Measurements from ENCODE around the gene DMGDH. TPM values are rescaled to one million over a fixed set of nuclear protein-coding genes. Genes with fewer than 3 reads are reported as not detected.

DMGDH gene
- total and polyA plus RNA-seq, 7 experiments from 2014 or later, result 0.35 to 2.1 (median 0.68) TPM; not detected in 2

DNA sequence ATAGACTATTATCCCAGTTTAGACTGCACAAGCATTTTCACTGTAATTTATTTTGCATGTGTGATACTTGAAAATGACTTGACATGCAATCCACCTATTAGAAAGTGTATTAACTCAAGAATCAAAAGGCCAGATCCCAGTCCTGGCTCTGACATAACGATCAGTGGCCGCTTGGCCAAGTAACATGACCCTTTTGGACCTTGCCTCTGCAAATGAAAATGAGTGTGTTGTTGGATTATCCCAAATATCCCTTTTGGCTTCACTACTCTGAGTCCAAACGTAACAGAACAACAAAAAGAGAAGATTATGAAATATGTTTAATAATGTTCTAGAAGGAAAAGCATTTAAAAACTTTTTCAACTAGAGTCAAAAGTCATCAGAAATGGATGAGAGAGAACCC, 19.0 kb downstream of the DMGDH start:
- no peak overlapping the region for H3K27ac ChIP-seq (ENCODE audit: low read depth, low read length)
- POLR2A ChIA-PET, result no interaction called here
- CTCF ChIA-PET, result no interaction called here

DNA sequence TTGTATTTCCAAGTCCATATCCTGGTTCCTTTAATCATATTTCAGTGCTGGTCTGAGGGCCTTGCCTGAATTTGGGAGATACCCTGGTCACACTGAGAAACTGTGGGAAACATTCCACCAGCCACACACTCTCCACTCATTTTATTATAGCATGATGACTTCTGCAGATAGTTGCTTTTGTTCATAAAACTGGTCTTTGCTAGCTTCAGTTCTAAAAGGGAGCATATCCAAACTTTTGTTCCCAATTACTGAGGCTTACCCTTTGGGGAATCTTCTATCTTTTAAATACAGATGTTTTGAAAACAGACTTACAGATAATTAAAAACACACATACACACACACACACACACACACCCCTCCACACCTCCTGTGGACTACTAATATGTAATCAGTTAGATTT, 21.0 kb downstream of the DMGDH start:
- intact Hi-C loops (cut with micrococcal nuclease), result no loop called here
- Histone ChIP-seq H3K4me1 (ENCODE audit: control insufficient read depth in 2 of 2, insufficient read depth in 2 of 2, low read length in 2 of 2) (no peaks in the 10 kb centered on the region), H3K27me3 (ENCODE audit: control insufficient read depth in 2 of 2, insufficient read depth in 2 of 2, low read length in 2 of 2) (no peaks in the 10 kb centered on the region), H3K36me3 (ENCODE audit: control insufficient read depth in 2 of 3, insufficient read depth in 3 of 3, low read length in 3 of 3) (no peaks in the 10 kb centered on the region), H3K27ac (ENCODE audit: low read depth, low read length) (no peak overlapping the region), H3K9me3 (ENCODE audit: control insufficient read depth in 2 of 3, low read length in 3 of 3) (no peaks in the 10 kb centered on the region), H3K4me3 (ENCODE audit: low read length) (no peak overlapping the region)
- H3K27me3 Mint-ChIP-seq, result peaks cover 0 to 15% (median 10%) of the 10 kb centered on the region in 5 donors
- DNase-seq (no peak), ATAC-seq (no peak)
- POLR2A ChIA-PET, result no interaction called here
- peaks cover 0 to 10% (median 0%) of the 10 kb centered on the region in 11 donors for H3K9me3 Mint-ChIP-seq
- no peak overlapping the region for H3K27ac Mint-ChIP-seq
- H3K36me3 Mint-ChIP-seq, result no peaks in the 10 kb centered on the region
- CTCF ChIA-PET, result no interaction called here
- no peak overlapping the region for H3K4me3 Mint-ChIP-seq
- H3K4me1 Mint-ChIP-seq, result no peaks in the 10 kb centered on the region

More for the DNA sequence above, 19.0 kb downstream of the DMGDH start:
- Histone ChIP-seq H3K4me1 (ENCODE audit: control insufficient read depth in 2 of 2, insufficient read depth in 2 of 2, low read length in 2 of 2) (no peaks in the 10 kb centered on the region), H3K36me3 (ENCODE audit: control insufficient read depth in 2 of 3, insufficient read depth in 3 of 3, low read length in 3 of 3) (no peaks in the 10 kb centered on the region), H3K27me3 (ENCODE audit: control insufficient read depth in 2 of 2, insufficient read depth in 2 of 2, low read length in 2 of 2) (no peaks in the 10 kb centered on the region), H3K9me3 (ENCODE audit: control insufficient read depth in 2 of 3, low read length in 3 of 3) (no peaks in the 10 kb centered on the region), H3K4me3 (ENCODE audit: low read length) (no peak overlapping the region)
- Mint-ChIP-seq H3K27ac (no peak overlapping the region), H3K9me3 (peaks cover 0 to 10% (median 0%) of the 10 kb centered on the region in 11 donors), H3K4me1 (no peaks in the 10 kb centered on the region), H3K4me3 (no peak overlapping the region), H3K36me3 (no peaks in the 10 kb centered on the region), H3K27me3 (peaks cover 0 to 19% (median 10%) of the 10 kb centered on the region in 5 donors)
- ATAC-seq (no peak), DNase-seq (no peak)
- intact Hi-C loops (cut with micrococcal nuclease), result no loop called here

DNA sequence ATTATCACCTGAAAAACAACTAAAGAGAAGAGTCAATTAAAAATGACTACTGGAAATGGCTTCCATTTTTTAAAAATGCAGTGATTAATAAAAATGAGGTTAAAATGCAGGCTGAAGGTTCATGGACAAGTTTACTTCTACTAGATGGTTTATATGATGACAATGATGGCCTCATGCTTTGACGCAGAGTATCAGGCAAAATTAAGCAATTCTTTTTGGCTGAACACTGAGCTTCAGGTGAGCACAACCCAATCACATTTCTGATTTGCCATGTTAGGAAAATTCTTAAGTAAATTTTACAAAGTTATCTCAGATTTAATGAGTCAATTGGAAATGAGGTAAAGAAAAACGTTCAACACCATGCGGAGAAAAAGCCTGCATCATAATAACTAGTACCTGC, 22.3 kb downstream of the DMGDH start:
- H3K4me3 Mint-ChIP-seq, result no peak overlapping the region
- Histone ChIP-seq H3K9me3 (ENCODE audit: control insufficient read depth in 2 of 3, low read length in 3 of 3) (no peaks in the 10 kb centered on the region), H3K27ac (ENCODE audit: low read depth, low read length) (no peak overlapping the region), H3K36me3 (ENCODE audit: control insufficient read depth in 2 of 3, insufficient read depth in 3 of 3, low read length in 3 of 3) (no peaks in the 10 kb centered on the region), H3K4me3 (ENCODE audit: low read length) (no peak overlapping the region), H3K4me1 (ENCODE audit: control insufficient read depth in 2 of 2, insufficient read depth in 2 of 2, low read length in 2 of 2) (no peaks in the 10 kb centered on the region), H3K27me3 (ENCODE audit: control insufficient read depth in 2 of 2, insufficient read depth in 2 of 2, low read length in 2 of 2) (no peaks in the 10 kb centered on the region)
- no peak overlapping the region for H3K27ac Mint-ChIP-seq
- H3K27me3 Mint-ChIP-seq, result peaks cover 0 to 14% (median 10%) of the 10 kb centered on the region in 5 donors
- ATAC-seq (no peak), DNase-seq (no peak)
- no peaks in the 10 kb centered on the region for H3K36me3 Mint-ChIP-seq
- H3K9me3 Mint-ChIP-seq, result peaks cover 0 to 5% (median 0%) of the 10 kb centered on the region in 11 donors
- POLR2A ChIA-PET, result no interaction called here
- intact Hi-C loops (cut with micrococcal nuclease), result no loop called here
- CTCF ChIA-PET, result no interaction called here
- H3K4me1 Mint-ChIP-seq, result no peaks in the 10 kb centered on the region

DNA sequence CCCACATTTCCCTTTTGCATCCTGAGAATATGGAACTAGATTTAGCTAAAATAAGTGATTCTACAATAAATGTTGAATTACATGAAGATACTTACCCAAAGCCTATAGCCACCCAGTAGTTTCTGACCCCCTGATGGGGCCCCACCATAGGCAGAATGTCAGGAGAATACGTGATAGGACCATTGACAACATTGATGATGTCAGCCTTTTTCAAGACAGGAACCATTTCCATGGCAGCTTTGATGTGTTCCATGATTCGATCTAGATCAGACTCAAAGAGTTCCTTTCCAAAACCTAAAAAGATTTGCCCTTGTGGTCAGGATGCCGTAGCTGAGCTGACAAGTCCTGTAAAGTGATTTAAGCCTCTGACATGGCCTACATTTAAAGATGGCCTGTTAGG, 27.3 kb downstream of the DMGDH start:
- H3K4me3 Mint-ChIP-seq, result no peak overlapping the region
- CTCF ChIA-PET, result no interaction called here
- no peaks in the 10 kb centered on the region for H3K4me1 Mint-ChIP-seq
- H3K9me3 ChIP-seq (ENCODE audit: control insufficient read depth in 2 of 3, low read length in 3 of 3), result no peaks in the 10 kb centered on the region
- no peak overlapping the region for H3K27ac Mint-ChIP-seq
- H3K27me3 ChIP-seq (ENCODE audit: control insufficient read depth in 2 of 2, insufficient read depth in 2 of 2, low read length in 2 of 2), result no peaks in the 10 kb centered on the region
- no peaks in the 10 kb centered on the region for H3K4me1 ChIP-seq (ENCODE audit: control insufficient read depth in 2 of 2, insufficient read depth in 2 of 2, low read length in 2 of 2)
- H3K36me3 Mint-ChIP-seq, result no peaks in the 10 kb centered on the region
- peaks cover 0 to 6% (median 0%) of the 10 kb centered on the region in 5 donors for H3K27me3 Mint-ChIP-seq
- no peak overlapping the region for H3K27ac ChIP-seq (ENCODE audit: low read depth, low read length)
- peaks cover 0 to 3% (median 0%) of the 10 kb centered on the region in 11 donors for H3K9me3 Mint-ChIP-seq
- DNase-seq (no peak), ATAC-seq (no peak)
- no peaks in the 10 kb centered on the region for H3K36me3 ChIP-seq (ENCODE audit: control insufficient read depth in 2 of 3, insufficient read depth in 3 of 3, low read length in 3 of 3)
- intact Hi-C loops (cut with micrococcal nuclease), result no loop called here
- H3K4me3 ChIP-seq (ENCODE audit: low read length), result no peak overlapping the region
- POLR2A ChIA-PET, result no interaction called here

DNA sequence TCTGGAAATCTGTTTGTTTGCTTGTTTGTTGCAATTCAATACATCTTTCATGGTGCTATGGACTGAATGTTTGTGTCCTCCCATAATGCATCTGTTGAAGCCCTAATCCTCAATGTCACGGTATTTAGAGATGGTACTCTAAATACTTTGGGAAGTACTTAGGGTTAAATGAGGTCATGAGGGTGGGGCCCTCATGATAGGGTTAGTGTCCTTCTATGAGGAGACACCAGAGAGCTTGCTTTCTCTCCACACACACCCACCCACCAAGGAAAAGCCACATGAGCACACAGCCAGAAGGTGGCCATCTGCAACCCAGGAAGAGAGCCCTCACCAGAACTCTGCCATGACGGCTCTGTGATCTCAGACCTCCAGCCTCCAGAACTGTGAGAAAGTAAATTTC, 32.7 kb downstream of the DMGDH start:
- Histone ChIP-seq H3K27me3 (ENCODE audit: control insufficient read depth in 2 of 2, insufficient read depth in 2 of 2, low read length in 2 of 2) (no peaks in the 10 kb centered on the region), H3K4me3 (ENCODE audit: low read length) (no peak overlapping the region), H3K9me3 (ENCODE audit: control insufficient read depth in 2 of 3, low read length in 3 of 3) (peaks cover 0 to 4% (median 0%) of the 10 kb centered on the region in 3 experiments), H3K36me3 (ENCODE audit: control insufficient read depth in 2 of 3, insufficient read depth in 3 of 3, low read length in 3 of 3) (no peaks in the 10 kb centered on the region), H3K4me1 (ENCODE audit: control insufficient read depth in 2 of 2, insufficient read depth in 2 of 2, low read length in 2 of 2) (no peaks in the 10 kb centered on the region), H3K27ac (ENCODE audit: low read depth, low read length) (no peak overlapping the region)
- POLR2A ChIA-PET, result no interaction called here
- ATAC-seq, result no peak
- CTCF ChIA-PET, result no interaction called here
- intact Hi-C loops (cut with micrococcal nuclease), result no loop called here
- no peaks in the 10 kb centered on the region for H3K4me1 Mint-ChIP-seq
- H3K27me3 Mint-ChIP-seq, result peaks cover 0 to 3% (median 0%) of the 10 kb centered on the region in 5 donors
- no peaks in the 10 kb centered on the region for H3K36me3 Mint-ChIP-seq
- H3K9me3 Mint-ChIP-seq, result peaks cover 0 to 7% (median 0%) of the 10 kb centered on the region in 11 donors
- H3K4me3 Mint-ChIP-seq, result no peak overlapping the region
- no peak overlapping the region for H3K27ac Mint-ChIP-seq
- no peak for DNase-seq

DNA sequence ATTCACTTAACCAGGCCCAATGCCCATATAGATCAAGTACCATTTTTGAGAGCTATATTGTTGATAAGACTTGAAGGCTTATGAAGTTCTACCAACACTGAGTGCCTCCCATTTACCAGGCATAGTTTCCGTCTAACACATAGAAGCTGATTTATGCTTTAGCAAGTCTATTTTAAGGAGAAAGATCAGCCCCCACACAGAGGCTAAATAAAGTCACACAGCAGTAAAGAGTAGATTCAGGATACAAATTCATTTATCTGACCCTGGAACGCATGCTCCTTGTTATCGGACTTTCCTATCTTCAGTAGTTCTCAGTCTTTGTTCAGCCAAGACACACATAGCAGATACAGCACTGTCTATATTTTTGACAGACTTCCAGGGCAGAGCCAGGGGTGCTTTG, 34.2 kb downstream of the DMGDH start:
- intact Hi-C loops (cut with micrococcal nuclease), result no loop called here
- H3K36me3 ChIP-seq (ENCODE audit: control insufficient read depth in 2 of 3, insufficient read depth in 3 of 3, low read length in 3 of 3), result no peaks in the 10 kb centered on the region
- DNase-seq (no peak), ATAC-seq (no peak)
- ChIA-PET POLR2A (no interaction called here), CTCF (no interaction called here)
- no peaks in the 10 kb centered on the region for H3K27me3 ChIP-seq (ENCODE audit: control insufficient read depth in 2 of 2, insufficient read depth in 2 of 2, low read length in 2 of 2)
- H3K27ac ChIP-seq (ENCODE audit: low read depth, low read length), result no peak overlapping the region
- Mint-ChIP-seq H3K27me3 (peaks cover 0 to 3% (median 0%) of the 10 kb centered on the region in 5 donors), H3K4me3 (no peak overlapping the region), H3K4me1 (no peaks in the 10 kb centered on the region), H3K36me3 (no peaks in the 10 kb centered on the region), H3K27ac (no peak overlapping the region), H3K9me3 (peaks cover 0 to 7% (median 0%) of the 10 kb centered on the region in 11 donors)
- H3K4me1 ChIP-seq (ENCODE audit: control insufficient read depth in 2 of 2, insufficient read depth in 2 of 2, low read length in 2 of 2), result no peaks in the 10 kb centered on the region
- peaks cover 0 to 4% (median 0%) of the 10 kb centered on the region in 3 experiments for H3K9me3 ChIP-seq (ENCODE audit: control insufficient read depth in 2 of 3, low read length in 3 of 3)
- H3K4me3 ChIP-seq (ENCODE audit: low read length), result no peak overlapping the region

DNA sequence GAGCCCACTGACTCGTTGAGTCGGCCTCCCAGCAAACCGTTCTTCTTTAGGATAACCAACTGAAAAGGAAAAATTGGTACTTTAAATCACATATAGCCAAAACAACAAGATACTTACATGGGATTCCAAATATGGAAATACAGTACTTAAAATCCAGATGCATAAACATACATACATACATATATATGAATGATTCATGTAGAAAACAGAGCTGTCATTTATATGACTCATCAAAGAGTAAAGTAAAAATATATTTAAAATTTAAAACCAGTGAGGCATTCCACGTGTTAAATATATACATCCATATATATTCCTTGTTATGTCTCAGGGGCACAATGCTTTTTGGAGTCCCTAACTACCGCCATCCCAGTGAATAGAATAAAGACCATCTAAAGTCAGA, 36.7 kb downstream of the DMGDH start:
- DNase-seq (no peak), ATAC-seq (no peak)
- H3K4me1 Mint-ChIP-seq, result no peaks in the 10 kb centered on the region
- H3K27ac ChIP-seq (ENCODE audit: low read depth, low read length), result no peak overlapping the region
- ChIA-PET POLR2A (no interaction called here), CTCF (no interaction called here)
- no peak overlapping the region for H3K27ac Mint-ChIP-seq
- peaks cover 0 to 4% (median 0%) of the 10 kb centered on the region in 3 experiments for H3K9me3 ChIP-seq (ENCODE audit: control insufficient read depth in 2 of 3, low read length in 3 of 3)
- no peaks in the 10 kb centered on the region for H3K36me3 ChIP-seq (ENCODE audit: control insufficient read depth in 2 of 3, insufficient read depth in 3 of 3, low read length in 3 of 3)
- no peaks in the 10 kb centered on the region for H3K4me1 ChIP-seq (ENCODE audit: control insufficient read depth in 2 of 2, insufficient read depth in 2 of 2, low read length in 2 of 2)
- H3K36me3 Mint-ChIP-seq, result no peaks in the 10 kb centered on the region
- intact Hi-C loops (cut with micrococcal nuclease), result no loop called here
- no peak overlapping the region for H3K4me3 ChIP-seq (ENCODE audit: low read length)
- peaks cover 0 to 7% (median 0%) of the 10 kb centered on the region in 11 donors for H3K9me3 Mint-ChIP-seq
- H3K27me3 Mint-ChIP-seq, result peaks cover 0 to 8% (median 0%) of the 10 kb centered on the region in 5 donors
- H3K27me3 ChIP-seq (ENCODE audit: control insufficient read depth in 2 of 2, insufficient read depth in 2 of 2, low read length in 2 of 2), result no peaks in the 10 kb centered on the region
- no peak overlapping the region for H3K4me3 Mint-ChIP-seq
